Esophagus squamous epithelium (tissue), 4 donors: ENCODE measurements around the gene CHCHD3.

ENCODE experiments used
- CTCF ChIP-seq, 6 experiments: fragments of 450-650 bp in 4 of 6; fragments of 200-600 bp in 2 of 6; sonication (generic) in 2 of 6; IDR thresholded peaks; one replicate each; pipeline ENCODE4 v1.5.1; 2016 to 2019; ENCODE audit warnings: antibody characterized with exemption in 6 of 6, mild to moderate bottlenecking in 4 of 6, moderate library complexity in 4 of 6
- POLR2A ChIP-seq, 4 donors: fragments of 450-650 bp; IDR thresholded peaks; one replicate each; pipeline ENCODE4 v1.6.1; 2017; ENCODE audit warnings: antibody characterized with exemption in 4 of 4, mild to moderate bottlenecking in 4 of 4, moderate library complexity in 3 of 4

- TF ChIP-seq CTCF (IDR thresholded peaks at IDR 0.05) = no peak
- TF ChIP-seq POLR2A (IDR thresholded peaks at IDR 0.05) = no peak
Measured at GRCh38 chr7:132956556-132956955, 125.3 kb downstream of the CHCHD3 start.
